Nucleus accumbens (tissue), 56 donors: ENCODE results near the gene AKAP10.
"Not testable (repeated sequence)": the region's sequence is repeated elsewhere in the genome, so short reads cannot be mapped to it uniquely, and the experiment has no call there.

Source experiments
- DNase-seq, 56 donors: peaks; one replicate each; lab custom pipeline; 2025; lab: John Stamatoyannopoulos, UW

The AKAP10 gene

GRCh38 chr17:19979917-19980770, 2.5 kb upstream of the AKAP10 start:
- DNase-seq = peak in 2 of 56 donors; percentile 31 to 41

GRCh38 chr17:19978805-19979211, 1.2 kb upstream of the AKAP10 start:
- no peak for DNase-seq

- DNase-seq = peak in 14 of 56 donors; percentile 5 to 86 (median 64)
Observed at GRCh38 chr17:19978209-19978802, 678 bp upstream of the AKAP10 start.

GRCh38 chr17:19975601-19976000, 2.0 kb downstream of the AKAP10 start:
- no peak for DNase-seq

- no peak for DNase-seq
Observed at GRCh38 chr17:19973156-19973555, 4.5 kb downstream of the AKAP10 start.

- not testable (repeated sequence) for DNase-seq
Observed at GRCh38 chr17:19962954-19963353, 14.7 kb downstream of the AKAP10 start.

GRCh38 chr17:19958023-19958422, 19.6 kb downstream of the AKAP10 start:
- DNase-seq = no peak

- no peak for DNase-seq
Observed at GRCh38 chr17:19955099-19955498, 22.5 kb downstream of the AKAP10 start.

GRCh38 chr17:19951411-19951810, 26.2 kb downstream of the AKAP10 start:
- not testable (repeated sequence) for DNase-seq

GRCh38 chr17:19950624-19951195, 26.9 kb downstream of the AKAP10 start:
- DNase-seq = not testable (repeated sequence)

GRCh38 chr17:19948116-19948943, 29.3 kb downstream of the AKAP10 start:
- DNase-seq = peak in 1 of 56 donors; percentile 10

GRCh38 chr17:19946921-19947320, 30.7 kb downstream of the AKAP10 start:
- no peak for DNase-seq

GRCh38 chr17:19945009-19945626, 32.5 kb downstream of the AKAP10 start:
- DNase-seq = no peak

- DNase-seq = no peak
Observed at GRCh38 chr17:19943599-19943998, 34.0 kb downstream of the AKAP10 start.

- DNase-seq = no peak
Observed at GRCh38 chr17:19943026-19943425, 34.6 kb downstream of the AKAP10 start.

GRCh38 chr17:19940722-19941464, 36.7 kb downstream of the AKAP10 start:
- DNase-seq = no peak

GRCh38 chr17:19939993-19940721, 37.5 kb downstream of the AKAP10 start:
- no peak for DNase-seq

- no peak for DNase-seq
Observed at GRCh38 chr17:19938736-19939135, 38.9 kb downstream of the AKAP10 start.

- DNase-seq = no peak
Observed at GRCh38 chr17:19937522-19937921, 40.1 kb downstream of the AKAP10 start.
